Skeletal muscle satellite cell (primary cell): Measurements from ENCODE around the gene TOGARAM2.
A peak's percentile ranks its signal among the peaks of the same experiment; 100 is the strongest.

ENCODE experiments used
- H3K27me3 ChIP-seq: 2 replicates; pipeline ENCODE4 v1.7.0; 2013; ENCODE audit warnings: low read length; ENCODE audit not compliant: control insufficient read depth, insufficient read depth
- H3K36me3 ChIP-seq: 2 replicates; pipeline ENCODE4 v1.7.0; 2013; ENCODE audit warnings: mild to moderate bottlenecking, control low read depth, low read length; ENCODE audit not compliant: insufficient read depth
- H3K4me1 ChIP-seq: 2 replicates; pipeline ENCODE4 v1.7.0; 2013; ENCODE audit warnings: low read length; ENCODE audit not compliant: control insufficient read depth, insufficient read depth
- H3K4me2 ChIP-seq: 2 replicates; pipeline ENCODE4 v1.7.0; 2013; ENCODE audit warnings: mild to moderate bottlenecking, low read length
- H3K4me3 ChIP-seq: 2 replicates; pipeline ENCODE4 v1.7.0; 2013; ENCODE audit warnings: low read length
- H3K9ac ChIP-seq: 2 replicates; pipeline ENCODE4 v1.7.0; 2013; ENCODE audit warnings: mild to moderate bottlenecking, low read depth, low read length, moderate library complexity
- H3K9me3 ChIP-seq: replicated peaks from 2 replicates; pipeline ENCODE4 v1.7.0; 2013; ENCODE audit warnings: mild to moderate bottlenecking, control low read depth, low read length

The TOGARAM2 gene

GRCh38 chr2:29004755-29005154 is 23.7 kb downstream of the TOGARAM2 start:
- Histone ChIP-seq H3K27me3 (peaks cover 3% of the 10 kb centered on the region), H3K9ac (no peak overlapping the region), H3K36me3 (no peaks in the 10 kb centered on the region), H3K4me2 (no peak overlapping the region), H3K4me3 (no peak overlapping the region), H3K4me1 (no peaks in the 10 kb centered on the region), H3K9me3 (no peaks in the 10 kb centered on the region)

- H3K36me3 ChIP-seq = no peaks in the 10 kb centered on the region
- H3K4me2 ChIP-seq = no peak overlapping the region
- no peak overlapping the region for H3K4me3 ChIP-seq
- peaks cover under 1% of the 10 kb centered on the region for H3K27me3 ChIP-seq
- H3K9ac ChIP-seq = no peak overlapping the region
- peaks cover under 1% of the 10 kb centered on the region for H3K4me1 ChIP-seq
- H3K9me3 ChIP-seq = no peaks in the 10 kb centered on the region
These were observed 24.2 kb downstream of the TOGARAM2 start for GRCh38 chr2:29005331-29005730.

GRCh38 chr2:29006092-29006979 is 25.2 kb downstream of the TOGARAM2 start:
- Histone ChIP-seq H3K9me3 (no peaks in the 10 kb centered on the region), H3K27me3 (no peaks in the 10 kb centered on the region), H3K36me3 (no peaks in the 10 kb centered on the region), H3K4me2 (no peak overlapping the region), H3K4me3 (no peak overlapping the region), H3K9ac (no peak overlapping the region), H3K4me1 (peaks cover 11% of the 10 kb centered on the region)

- H3K4me2 ChIP-seq = no peak overlapping the region
- H3K36me3 ChIP-seq = no peaks in the 10 kb centered on the region
- no peak overlapping the region for H3K4me3 ChIP-seq
- peaks cover 17% of the 10 kb centered on the region for H3K4me1 ChIP-seq
- H3K9me3 ChIP-seq = no peaks in the 10 kb centered on the region
- no peak overlapping the region for H3K9ac ChIP-seq
- no peaks in the 10 kb centered on the region for H3K27me3 ChIP-seq
These were observed 25.8 kb downstream of the TOGARAM2 start for GRCh38 chr2:29006980-29007301.

- H3K4me3 ChIP-seq = no peak overlapping the region
- no peak overlapping the region for H3K4me2 ChIP-seq
- no peaks in the 10 kb centered on the region for H3K27me3 ChIP-seq
- H3K4me1 ChIP-seq = peaks cover 39% of the 10 kb centered on the region
- no peak overlapping the region for H3K9ac ChIP-seq
- H3K9me3 ChIP-seq = no peaks in the 10 kb centered on the region
- no peaks in the 10 kb centered on the region for H3K36me3 ChIP-seq
These were observed 28.2 kb downstream of the TOGARAM2 start for GRCh38 chr2:29009270-29009669.

- Histone ChIP-seq H3K9me3 (no peaks in the 10 kb centered on the region), H3K27me3 (no peaks in the 10 kb centered on the region), H3K4me1 (peaks cover 47% of the 10 kb centered on the region), H3K4me3 (no peak overlapping the region), H3K36me3 (no peaks in the 10 kb centered on the region), H3K4me2 (no peak overlapping the region), H3K9ac (peak overlapping the region; percentile 27)
These were observed 28.9 kb downstream of the TOGARAM2 start for GRCh38 chr2:29009711-29010677.

GRCh38 chr2:29010946-29011345 is 29.8 kb downstream of the TOGARAM2 start:
- peaks cover 56% of the 10 kb centered on the region for H3K4me1 ChIP-seq
- no peaks in the 10 kb centered on the region for H3K36me3 ChIP-seq
- H3K9me3 ChIP-seq = no peaks in the 10 kb centered on the region
- H3K4me2 ChIP-seq = peak overlapping the region; percentile 59
- no peaks in the 10 kb centered on the region for H3K27me3 ChIP-seq
- H3K4me3 ChIP-seq = peak overlapping the region; percentile 17
- peak overlapping the region; percentile 36 for H3K9ac ChIP-seq

- Histone ChIP-seq H3K4me3 (peak overlapping the region; percentile 17), H3K9me3 (no peaks in the 10 kb centered on the region), H3K9ac (peak overlapping the region; percentile 36), H3K36me3 (no peaks in the 10 kb centered on the region), H3K4me2 (peak overlapping the region; percentile 59), H3K27me3 (no peaks in the 10 kb centered on the region), H3K4me1 (peaks cover 62% of the 10 kb centered on the region)
These were observed 30.4 kb downstream of the TOGARAM2 start for GRCh38 chr2:29011418-29012060.

- H3K36me3 ChIP-seq = no peaks in the 10 kb centered on the region
- H3K9ac ChIP-seq = no peak overlapping the region
- H3K4me1 ChIP-seq = peaks cover 68% of the 10 kb centered on the region
- no peak overlapping the region for H3K4me3 ChIP-seq
- H3K4me2 ChIP-seq = peak overlapping the region; percentile 59
- H3K27me3 ChIP-seq = no peaks in the 10 kb centered on the region
- no peaks in the 10 kb centered on the region for H3K9me3 ChIP-seq
These were observed 31.1 kb downstream of the TOGARAM2 start for GRCh38 chr2:29012211-29012681.

GRCh38 chr2:29013057-29013780 is 32.1 kb downstream of the TOGARAM2 start:
- Histone ChIP-seq H3K27me3 (no peaks in the 10 kb centered on the region), H3K9ac (no peak overlapping the region), H3K4me3 (no peak overlapping the region), H3K4me2 (no peak overlapping the region), H3K4me1 (peaks cover 68% of the 10 kb centered on the region), H3K36me3 (no peaks in the 10 kb centered on the region), H3K9me3 (no peaks in the 10 kb centered on the region)
